CD4-positive, alpha-beta T cell treated with Interferon gamma for 1 hour (primary cell): Measurements from ENCODE around the gene IFNK.

Experiments used
- DNase-seq: peaks from one replicate; pipeline ENCODE4 v3.0.0-alpha.2; 2020

The IFNK gene

DNA sequence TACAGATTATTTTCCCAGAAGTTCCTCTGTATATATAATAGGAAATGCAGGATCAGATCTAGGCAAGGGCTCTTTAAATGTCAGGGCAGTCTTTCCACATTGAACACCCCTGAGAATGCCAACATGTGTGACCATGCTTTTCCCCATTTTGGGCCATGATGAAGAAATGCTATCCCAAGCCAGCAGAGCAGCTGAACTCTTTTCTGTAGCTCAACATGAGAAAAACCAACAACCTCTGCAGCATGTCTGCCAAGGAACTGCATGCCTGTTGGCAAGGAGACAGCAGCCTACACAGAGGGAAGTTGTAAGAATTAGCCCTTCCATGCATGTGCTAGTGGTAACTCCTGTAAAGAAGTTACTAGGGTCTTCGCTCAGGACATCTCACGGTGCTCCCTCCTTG lies 9.5 kb upstream of the IFNK start:
- DNase-seq = no peak

DNA sequence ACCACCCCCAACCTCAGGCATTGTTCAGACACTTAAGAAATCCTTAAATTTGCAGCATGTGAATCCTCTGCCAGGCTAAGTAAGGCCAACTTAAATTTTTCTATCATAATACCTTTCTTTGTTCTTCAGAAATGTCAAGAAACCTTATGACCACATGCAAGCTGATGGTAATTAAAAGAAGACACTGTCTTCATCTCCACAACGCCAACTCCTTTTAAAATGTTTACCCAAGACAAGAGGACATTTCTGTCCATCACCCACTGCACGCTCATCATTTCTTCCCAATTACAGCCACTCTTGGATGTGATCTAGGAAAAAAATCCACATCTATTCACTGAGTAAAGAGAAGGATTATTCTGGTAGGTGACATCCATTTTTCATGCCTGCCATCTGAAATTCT lies 6.1 kb upstream of the IFNK start:
- no peak for DNase-seq

DNA sequence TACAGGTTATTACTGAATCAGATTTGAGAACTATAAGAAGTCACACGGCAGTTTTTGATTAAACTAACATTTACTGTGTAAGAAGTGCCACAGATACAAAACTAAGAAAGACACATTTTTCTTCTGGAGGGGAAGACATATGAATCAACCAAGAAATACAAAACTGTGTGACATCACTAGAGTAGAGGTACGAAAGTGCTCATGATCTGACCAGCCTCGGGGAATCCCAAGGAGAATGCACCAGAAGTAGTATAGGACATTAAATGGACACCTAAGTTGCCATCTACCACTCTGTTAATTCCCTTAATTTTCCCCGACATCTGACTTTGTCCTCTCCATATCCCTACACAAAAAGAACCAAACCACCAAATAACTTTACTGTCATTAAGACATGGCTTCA lies 5.3 kb upstream of the IFNK start:
- no peak for DNase-seq

DNA sequence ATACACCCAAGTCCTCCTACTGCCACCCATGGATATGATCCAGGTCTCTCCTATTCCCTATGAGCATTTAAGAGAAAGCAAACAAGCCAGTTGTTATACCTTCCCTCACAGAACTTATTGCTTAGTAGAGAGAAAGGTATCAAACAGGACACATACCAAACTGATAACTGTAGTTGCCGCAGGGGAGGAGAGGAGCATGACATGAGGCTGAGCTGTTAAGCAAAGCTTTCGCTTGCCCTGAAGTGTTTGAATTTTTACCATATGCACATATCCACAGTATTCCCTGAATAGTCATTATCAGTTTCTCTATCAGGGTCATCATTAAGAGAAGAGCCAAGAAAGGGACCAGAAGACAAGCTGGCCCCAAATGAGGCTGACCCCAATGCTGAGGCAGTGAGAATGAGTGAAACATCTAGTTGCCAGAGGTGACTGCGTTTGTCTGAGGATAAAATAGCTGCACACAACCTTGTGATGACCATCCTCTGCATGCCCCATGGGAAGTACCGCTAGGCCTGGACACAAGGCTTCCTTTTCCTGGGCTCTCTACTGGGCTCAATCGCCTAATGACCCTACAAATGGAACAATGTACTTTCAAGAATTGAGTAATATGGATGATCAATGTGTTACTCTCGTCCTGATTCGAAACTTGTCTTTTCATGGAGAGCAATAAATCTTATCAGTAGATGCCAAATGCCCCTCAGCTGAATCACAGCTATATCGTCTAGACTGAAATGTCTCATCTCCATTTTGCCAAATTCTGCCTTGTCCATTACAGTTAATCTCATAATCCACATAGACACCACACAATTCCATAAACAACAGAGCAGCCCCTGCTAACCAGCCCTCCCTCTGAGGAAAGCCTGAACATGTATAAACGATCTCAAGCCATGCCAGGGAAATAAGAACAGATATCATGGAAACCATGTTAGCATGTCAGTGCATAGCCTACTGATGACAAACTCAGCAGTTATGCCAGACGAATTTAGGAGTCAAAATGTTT lies 4.3 kb upstream of the IFNK start:
- DNase-seq = no peak

DNA sequence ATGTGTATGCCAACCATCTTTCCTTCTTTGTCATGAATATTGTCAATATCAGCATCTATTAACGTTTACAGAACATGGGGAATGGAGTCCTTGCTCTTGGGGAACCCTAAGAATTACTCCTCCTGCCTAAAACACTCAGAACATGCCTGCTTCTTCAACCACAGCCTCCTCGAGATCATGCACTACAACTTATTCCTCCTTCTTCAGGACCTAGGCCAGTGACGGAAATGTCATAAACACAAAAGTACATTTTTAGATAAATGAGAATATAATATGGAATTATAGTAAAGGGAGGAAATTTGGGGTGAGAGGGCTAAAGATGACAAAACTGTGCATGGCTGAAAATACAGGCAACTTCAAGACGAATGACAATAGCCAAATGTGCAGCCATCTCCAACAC lies 3.1 kb upstream of the IFNK start:
- DNase-seq = no peak

DNA sequence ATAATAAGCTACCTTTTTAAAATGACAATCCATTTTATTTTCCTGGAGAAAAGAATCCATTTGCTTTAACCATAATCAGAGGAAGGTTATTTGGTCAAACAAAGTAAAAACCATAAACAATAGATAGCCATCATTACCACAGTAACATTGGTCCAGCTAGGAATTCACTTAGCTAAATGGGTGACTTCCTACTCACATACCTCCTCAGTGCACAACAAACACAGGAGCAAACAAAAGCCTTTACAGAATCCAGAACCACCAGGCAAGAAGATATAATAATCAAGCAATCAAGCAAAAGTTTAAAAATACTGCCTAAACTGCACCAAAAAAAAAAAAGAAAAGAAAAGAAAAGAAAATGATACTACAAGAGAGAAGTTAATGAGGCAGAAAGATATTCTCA lies 949 bp upstream of the IFNK start:
- DNase-seq = no peak

DNA sequence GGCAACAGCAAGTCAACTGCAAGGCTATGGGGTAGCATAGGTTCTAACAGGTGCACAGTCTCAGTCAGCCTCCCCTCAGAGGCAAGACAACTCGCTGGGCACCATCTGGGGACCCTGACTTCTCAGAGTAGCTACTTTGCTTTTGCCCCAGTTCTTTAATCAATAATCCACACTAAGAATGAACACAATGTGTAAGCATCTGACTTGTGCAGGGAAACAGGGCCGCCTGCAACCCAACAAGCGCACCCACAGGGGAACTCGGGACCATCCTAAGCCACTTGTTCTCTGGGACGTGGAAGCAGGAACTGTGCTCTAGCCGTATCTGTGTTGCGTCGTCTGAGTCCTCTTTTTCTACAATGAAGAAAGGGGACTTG lies 3.6 kb downstream of the IFNK start:
- no peak for DNase-seq

DNA sequence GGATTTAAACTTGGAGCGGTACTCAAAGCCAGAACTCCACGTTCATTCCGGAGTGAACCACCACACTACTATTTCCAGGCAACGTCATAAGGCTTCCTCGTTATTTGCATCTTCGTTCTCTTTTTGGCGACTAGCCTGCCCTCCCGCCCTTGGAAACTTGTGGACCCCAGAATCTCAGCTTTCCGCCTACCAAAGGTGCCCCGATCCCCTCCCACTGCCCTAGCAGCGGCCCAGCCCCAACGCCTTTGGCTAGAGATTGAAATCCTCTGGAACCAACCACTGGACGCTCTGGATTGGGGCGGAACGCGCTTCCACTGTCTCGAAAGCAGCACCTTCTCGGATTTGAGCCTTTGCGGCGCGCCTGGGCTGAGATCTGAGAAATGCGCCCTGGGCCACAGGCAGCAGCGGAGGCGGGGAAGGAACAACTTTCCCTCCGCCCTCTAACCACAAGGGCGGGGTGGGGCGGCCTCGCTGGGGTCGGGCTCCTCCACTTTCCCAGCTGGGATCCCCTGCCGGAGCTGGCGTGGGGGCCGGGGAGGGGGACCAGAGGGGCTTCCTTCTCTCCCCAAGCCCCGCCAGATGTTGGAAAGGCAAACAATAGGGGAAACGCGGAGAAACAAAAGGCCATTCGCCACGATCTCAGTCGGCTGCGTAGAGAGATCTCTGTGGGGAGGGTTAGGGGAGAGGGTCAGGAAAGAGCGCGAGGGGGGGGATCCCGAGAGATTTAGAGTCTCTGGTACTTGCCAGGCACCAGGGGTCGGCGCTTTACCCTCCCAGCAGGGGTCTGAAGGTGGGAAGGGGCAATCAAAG lies 4.2 kb downstream of the IFNK start:
- peak; percentile 55 for DNase-seq

DNA sequence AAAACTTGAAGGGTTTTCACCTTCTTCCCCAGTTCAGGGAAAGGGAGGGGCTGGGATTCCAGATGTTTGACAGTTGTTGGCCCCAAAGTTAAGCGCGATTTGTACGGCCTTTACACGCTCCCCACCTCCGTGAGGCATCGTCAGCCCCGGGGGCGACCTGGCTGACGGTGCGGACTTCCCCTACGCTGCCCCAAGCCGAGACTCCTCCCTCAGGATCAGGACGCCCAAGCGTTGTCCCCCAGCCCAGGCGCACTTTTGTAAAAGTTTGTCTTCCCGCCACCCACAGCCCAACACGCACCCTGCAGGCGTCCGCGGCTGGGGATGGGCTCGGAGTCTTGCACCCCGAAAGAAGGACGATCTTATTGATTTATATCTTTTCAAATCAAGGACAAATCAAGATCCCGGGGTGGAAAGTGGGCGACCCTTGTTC lies 4.8 kb downstream of the IFNK start:
- peak; percentile 69 for DNase-seq

DNA sequence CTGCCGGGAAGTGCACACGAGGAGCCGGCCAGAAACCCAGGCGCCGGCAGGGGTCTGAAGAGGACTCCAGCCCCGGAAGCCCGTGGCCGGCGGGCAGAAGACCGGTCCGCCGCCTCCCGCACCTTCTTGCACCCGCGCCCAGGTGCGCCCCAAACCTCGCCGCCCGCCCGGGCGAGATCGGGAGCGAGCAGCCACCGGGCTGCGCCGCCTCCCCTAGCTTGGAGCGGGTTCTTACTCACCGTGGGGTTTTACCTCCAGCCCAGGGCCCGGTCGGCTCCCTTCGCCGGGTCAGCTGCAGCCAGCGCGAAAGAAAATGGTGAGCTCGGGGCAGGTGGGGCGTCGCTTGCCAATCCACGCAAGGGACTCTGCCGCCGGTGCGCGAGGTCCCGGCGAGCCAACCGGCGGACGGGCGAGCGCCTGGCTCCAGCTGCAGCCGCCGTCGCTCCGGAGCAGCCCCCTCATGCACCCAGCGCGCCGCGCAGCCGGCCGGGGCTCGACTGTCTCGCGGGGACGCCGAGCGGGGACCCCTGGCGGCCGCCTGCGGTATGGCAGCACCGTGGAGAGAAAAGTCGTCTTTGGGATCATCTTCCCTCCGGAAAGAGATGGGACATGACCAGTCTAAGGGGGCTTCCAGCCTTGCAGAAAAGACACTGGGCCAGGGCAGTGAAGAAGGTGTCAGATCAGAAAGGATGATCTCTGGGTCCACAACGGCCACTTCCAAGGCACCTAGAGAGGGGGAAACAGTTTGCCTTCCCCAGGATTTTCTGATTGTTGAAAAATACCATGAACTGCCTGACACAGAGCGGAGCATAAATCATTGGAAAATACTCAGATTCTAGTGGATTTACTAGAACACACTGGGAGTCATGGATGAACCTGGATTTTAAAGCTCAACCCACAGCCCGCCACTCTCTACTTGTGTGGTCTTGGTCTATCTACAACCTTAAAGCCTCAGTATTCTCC lies 5.5 kb downstream of the IFNK start, which contains the start of gene MOB3B:
MOB3B (minus strand) TSS at position 499 of the 963 bp plus-strand sequence. CDS start 74,264 bp downstream, outside the sequence.
- peak; percentile 73 for DNase-seq

DNA sequence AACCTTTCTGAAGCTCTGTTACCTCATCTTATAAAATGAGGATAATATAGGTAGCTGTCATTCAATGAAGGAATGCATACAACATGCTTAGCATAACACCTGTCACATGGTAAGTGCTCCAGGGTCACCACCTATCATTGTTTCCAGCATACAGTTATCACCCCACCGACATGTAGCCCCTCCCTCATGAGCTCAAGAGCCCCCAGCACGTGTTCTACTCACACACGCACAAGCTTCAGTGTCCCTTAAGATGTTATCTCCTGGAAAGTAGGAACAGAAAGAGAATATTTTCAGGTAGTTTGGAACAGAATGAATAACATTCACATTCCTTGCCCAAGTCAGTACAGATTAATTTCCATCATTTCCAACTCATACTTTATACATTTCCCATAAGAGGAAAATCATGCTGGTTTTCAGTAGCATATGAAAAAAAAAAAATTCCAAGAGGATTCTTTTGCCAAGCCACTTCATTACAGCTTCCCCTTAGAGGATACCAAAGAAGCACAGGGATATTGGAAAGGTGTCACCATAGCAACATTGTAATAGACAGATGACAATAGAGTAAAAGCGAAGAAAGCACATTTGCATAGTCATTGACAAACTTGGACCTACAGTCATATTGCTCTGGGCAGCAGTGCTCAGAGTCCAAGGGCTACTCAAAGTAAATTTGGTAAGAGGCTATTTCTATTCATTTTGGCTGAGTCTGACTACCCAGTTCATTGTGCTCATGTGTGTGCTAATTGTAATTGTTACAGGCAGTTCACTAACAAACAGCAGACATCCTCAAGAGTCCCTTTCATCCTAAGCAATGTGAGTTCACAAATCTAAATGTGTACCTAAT lies 7.0 kb downstream of the IFNK start:
- no peak for DNase-seq

DNA sequence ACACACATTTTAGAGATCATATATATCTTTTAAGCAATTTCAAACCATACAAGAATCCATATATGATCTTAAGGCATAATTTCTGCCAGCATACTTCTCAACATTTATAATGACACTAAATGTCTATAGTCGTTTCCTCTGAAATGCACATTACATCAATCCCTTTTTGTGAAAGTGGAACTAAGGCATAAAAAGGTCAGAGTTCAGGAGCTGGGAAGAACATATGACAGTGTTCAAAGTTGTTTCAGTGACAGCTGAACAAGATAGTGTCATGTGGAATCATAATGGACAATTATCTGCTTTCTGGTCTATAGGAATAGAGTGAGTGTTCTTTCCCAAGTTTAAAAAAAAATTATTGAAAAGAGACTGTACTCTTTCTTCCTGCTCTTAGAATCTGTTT lies 8.0 kb downstream of the IFNK start:
- DNase-seq = no peak

DNA sequence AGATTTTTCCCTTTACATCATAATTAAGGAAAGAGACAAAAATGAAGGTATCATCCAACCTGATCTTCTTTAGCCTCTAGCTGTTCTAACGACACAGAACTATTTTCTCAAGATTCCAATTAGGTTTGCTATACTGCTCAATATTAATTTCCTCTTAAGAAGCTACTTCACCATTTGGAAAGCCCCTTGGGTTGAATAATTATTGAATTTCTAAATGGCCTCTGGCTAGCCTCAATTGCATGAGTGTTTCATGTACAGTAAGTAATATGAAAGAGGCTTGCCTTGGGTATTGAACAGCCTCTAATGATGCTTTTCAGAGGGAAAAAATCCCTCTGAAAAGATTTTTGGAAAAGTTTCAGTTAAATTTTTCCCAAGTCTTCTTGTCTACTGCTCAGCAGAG lies 9.2 kb downstream of the IFNK start:
- no peak for DNase-seq

DNA sequence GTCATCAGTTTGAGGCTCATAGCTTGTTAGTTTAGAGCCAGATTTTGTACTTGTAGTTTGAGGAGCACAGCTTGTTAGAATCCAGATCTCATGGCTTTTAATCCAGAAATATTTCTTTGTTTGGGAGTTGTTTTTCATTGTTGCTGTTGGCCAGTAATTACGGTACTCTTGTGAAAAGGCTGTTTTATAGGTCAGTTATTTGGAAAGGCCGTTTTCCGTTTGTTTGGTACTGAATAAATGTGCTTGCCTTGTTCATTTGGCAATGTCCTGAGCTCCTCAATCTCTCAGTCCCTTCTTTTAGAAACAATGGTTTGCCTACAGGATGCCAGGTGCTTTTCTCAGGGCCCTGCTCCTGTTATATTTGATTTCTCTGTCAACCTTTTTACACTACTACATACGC lies 10.0 kb downstream of the IFNK start:
- no peak for DNase-seq

DNA sequence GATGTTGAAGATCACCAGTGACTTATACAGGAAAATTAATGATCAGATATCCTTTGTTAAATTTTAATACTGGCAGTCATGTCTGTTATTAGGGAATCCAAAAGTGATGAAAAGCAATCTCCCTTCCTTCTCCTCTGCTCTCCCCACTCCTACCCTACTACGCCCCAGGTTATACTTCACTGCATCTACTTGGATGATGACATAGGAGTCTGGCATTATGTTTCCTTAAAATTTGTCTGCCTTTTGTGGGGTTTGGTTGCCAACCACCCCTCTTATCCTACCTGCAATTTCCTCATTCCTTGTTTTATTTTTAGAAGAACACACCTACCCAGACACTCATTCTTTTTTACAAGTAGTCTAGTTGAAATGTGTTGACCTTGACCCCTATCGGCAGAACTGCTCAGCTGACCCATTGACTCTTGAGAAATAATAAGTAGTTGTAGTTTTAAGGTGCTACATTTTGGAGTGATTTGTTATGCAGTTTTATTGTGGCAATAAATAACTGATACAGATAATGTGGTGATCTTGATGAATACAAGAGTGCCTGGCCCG lies 10.6 kb downstream of the IFNK start:
- no peak for DNase-seq

DNA sequence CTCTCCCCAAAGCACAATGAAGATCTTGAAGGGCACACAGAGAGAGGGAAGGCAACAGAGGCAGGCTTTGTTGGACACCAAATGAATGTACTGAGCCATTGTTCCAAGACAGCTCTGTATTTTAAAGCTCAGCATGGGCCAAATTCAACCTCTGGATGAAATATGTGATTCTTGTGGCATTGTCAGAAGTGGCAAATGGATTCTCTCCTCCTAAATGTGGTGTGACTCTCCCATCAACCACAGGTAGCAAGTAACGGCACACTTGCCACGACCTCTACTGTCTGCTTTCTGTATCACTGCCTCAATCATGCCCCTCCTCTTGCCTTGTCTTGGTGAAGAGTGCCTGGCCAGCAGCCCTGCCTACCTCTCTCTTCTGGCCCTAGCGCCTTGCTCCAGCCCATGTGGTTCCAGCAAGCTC lies 11.6 kb downstream of the IFNK start:
- no peak for DNase-seq

DNA sequence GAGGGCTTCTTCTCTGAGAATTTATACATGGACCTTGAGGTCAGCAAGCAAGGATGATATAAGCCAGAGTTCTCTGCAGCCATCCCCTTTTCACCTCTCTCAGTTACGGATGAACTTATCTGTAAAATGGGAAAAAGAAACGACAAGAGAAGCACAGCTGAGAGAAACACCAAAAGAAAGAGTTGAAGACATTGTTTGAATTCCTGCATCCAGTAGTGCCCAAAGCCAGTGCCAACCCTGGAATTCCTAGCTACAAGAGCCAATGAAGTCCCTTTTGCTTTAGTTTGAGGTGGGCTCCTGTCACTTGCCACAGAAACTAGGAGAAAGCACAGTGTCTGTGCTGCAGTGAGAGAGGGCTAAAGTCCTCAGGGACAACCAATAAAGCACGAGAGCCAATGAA lies 12.1 kb downstream of the IFNK start:
- DNase-seq = no peak

DNA sequence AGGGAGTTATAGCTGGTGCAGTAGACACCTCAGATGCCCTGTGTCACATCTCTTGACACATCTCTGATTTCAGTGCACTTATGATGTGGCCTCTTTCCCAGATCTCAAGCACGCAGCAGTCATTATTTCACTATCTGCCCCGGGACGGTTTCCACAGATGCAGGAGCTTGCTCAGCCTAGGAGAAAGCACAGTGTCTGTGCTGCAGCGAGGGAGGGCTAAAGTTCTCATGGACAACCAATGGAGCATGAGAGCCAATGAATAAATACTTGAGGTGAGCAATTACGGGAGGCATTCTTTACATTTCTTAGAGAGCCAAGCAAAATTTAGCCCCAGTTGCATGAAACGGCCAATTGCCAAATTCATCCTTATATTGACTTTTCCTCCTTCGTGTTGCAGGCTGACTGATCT lies 12.9 kb downstream of the IFNK start:
- no peak for DNase-seq

DNA sequence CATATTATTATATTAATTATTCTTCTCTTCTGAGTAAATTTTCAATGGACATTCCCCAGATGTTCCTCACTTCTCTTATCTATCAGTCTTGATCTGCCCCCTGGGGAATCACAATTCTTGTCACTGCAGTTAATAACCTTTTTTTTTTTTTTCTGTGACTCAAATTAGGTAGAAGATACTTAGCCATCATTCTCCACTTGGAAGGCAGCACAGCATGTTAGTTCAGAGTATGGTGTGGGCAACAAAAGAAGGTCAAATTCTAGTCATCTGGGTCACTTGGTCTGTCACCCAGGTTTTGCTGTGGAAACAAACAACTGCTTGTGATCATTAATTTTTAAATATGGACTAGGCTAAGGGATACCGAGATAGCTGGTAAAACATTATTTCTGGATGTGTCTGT lies 13.7 kb downstream of the IFNK start:
- no peak for DNase-seq

DNA sequence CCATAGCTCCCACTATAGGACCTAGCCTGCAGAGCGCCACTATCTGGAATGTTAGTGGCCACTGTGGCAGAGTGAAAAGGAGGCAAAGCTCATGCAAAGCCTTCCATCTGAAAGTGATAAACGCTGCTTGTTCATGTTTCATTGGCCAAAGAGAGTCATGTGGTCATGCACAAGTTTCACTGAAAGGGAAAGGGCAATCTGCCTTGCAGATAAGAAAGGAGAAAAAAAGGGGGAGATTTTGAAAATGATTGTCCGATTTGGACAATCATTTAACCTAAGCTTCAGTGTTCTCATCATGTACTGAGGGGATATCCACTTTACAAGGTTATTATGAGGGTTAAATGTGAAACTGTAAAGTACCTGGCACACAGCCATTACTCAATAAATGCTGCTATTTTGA lies 14.6 kb downstream of the IFNK start:
- no peak for DNase-seq
